GM04504 (cell line): ENCODE measurements around the gene CD9.

Experiments
- DNase-seq: peaks from one replicate; pipeline ENCODE4 v3.0.0-alpha.2; 2012; ENCODE audit warnings: low read depth

The CD9 gene

DNA sequence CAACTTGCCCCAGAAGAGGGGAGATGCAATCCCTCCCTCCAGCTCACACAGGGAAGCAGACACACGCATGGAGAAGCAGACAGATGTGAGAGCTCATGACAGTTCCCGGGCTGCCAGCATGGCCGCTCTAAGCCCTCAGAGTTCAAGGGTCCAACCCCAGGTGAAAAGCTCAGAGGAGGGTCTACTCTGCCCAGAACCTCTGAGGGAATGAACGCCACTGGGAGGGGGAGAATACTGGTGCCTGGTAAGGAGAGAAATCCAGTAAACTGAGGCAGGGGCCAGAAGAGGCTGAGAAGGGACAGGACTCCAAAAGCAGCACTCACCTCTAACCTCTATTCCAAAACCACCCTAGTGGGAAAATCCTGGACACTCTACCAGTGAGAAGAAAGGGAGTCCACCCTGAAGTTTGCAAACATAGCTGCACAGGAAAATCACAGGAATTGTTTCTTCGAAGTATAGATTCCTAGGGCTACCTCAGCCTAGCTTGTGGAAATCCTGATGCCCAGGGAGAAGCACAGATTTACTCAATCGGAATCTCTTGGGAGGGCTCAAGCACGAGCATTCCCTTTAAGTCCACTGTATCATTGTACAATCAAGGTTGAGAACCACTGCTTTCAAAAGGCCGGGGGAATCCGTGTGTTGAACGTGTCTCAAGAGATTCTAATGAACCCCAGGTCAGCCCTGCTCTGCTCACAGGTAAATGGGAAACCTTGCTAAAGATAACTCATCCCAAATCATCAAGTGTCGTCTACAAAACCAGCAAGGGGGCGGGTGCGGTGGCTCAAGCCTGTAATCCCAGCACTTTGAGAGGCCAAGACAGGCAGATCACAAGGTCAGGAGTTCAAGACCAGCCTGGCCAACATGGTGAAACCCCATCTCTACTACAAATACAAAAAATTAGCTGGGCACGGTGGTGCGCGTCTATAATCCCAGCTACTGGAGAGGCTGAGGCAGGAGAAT, 76.0 kb downstream of the CD9 start:
- DNase-seq, result no peak

DNA sequence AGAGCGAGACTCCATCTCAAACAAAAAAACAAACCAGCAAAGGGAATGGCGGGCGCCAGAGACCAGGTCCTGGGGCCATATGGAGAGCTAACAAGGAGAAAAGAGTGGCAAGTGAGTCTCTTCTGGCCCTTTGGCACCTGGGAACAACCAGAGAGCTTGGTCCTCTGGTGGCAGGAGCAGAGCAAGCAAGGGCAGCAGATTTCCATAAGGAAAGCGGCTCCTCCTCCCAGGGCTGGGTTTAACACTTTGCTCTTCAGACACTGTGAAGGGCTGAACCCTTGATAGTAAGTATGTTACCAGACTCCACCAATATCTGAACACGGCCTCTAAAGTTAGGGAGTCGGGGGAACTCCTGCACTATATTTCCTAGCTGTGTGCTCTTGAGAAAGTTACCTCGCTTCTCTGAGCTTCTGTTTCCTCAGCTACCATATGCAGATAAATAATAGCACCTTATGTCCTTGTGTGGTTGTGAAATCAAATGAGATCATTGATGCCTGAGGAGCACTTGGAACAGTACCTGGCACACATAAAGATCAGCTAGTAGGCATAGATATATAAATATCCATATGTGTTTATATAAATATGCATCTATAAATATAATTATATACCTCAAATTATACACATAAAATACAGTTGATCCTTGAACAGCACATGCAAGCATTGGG, 76.9 kb downstream of the CD9 start:
- no peak for DNase-seq

DNA sequence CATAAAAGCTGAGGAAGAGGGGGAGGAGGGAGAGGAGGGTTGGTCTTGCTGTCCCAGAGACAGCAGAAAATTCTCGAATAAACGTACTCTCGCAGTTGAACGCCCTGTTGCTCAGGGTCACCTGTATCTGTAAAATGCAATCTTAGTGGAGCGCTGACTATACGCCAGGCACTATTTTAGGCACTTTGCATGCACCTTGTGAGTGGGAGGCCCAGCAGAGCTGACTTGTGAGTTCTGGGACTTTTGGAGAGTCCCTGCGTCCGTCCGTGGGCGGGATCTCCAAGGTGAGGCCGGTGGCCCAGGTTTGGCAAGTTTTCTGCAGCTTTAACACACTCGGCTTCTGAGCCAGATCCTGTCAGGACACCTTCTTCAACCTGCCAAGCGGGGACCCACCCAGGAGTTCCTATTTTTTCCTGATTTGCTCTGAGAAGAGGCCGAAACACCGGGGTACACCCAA, 77.8 kb downstream of the CD9 start:
- no peak for DNase-seq

- peak; percentile 58 for DNase-seq
Observed at GRCh38 chr12:6278439-6279255, 78.4 kb downstream of the CD9 start.

DNA sequence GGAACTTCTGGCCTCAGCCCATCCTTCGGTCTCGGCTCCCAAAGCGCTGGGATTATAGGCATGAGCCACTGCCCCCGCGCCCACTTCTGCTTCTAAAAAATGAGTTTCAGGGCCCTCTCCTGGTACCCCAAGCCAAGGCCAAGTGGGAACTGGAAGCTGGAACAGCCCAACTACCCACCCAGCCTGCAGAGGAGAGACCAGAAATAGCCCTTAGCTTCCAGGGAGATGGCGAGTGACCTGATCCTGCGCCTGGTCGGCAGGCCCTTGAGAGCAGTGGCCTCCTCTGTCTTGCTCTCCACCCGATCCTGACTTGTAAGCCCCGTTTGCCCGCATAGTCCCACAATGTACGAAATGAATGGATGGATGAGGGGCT, 79.0 kb downstream of the CD9 start:
- DNase-seq, result no peak

DNA sequence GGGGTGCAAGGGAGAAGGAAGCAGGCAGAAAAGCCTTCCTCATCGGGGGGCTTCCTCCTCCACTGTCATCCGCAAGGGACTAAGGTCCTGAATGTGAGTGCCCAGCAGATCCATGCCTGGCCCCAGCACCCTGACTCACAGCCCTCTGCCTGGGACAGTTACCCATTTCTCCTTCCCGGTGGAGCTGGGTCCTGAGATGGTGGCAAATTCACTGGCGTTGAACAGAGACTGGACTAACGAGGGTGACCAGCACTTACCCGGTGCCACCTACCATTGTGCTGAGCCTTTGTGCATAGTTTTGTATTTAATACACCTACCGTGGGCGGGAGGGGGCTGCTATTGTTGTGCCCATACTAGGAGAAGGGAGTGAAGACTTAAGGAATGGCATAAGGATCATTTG, 79.4 kb downstream of the CD9 start:
- DNase-seq, result no peak

DNA sequence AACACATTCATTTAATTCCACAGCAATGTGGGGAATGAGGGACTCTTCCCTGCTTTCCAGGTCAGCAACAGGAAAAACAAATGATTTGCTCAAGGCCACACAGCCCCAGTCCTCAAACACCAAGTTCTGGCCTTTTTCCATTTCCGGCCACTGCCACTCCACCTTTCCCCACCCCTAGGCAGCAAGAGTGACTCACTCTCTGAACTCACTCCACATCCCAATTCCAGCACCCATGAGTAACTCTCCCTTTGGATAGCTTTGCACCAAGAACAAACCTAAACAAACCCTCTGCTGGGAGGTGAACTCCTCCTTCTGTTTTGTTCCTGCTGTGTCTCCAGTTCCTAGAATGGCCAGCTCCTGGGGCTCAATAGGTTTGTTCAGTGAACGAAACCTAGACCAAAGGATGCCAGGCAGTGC, 79.9 kb downstream of the CD9 start:
- DNase-seq, result peak; percentile 77

DNA sequence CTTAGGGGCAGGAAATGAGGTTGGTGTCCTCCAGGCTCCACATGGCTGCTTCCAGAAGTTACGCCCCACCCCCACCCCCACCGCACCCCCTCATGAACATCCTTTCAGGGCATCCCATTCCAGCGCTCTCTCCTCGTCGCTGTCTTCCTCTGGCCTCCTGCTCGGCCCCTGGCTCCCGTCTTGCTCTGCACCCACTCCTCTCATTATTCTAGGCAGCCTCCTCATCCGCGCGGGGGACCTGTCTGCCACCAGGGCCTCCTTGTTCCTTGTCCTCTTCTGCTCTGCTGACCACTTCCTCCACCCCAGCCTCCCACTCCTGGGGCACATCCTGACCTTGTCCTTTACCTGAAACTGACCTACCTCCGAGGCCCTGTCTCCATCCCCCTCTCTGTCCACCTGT, 80.5 kb downstream of the CD9 start:
- no peak for DNase-seq

GRCh38 chr12:6281081-6281809, 81.0 kb downstream of the CD9 start:
- DNase-seq, result no peak

DNA sequence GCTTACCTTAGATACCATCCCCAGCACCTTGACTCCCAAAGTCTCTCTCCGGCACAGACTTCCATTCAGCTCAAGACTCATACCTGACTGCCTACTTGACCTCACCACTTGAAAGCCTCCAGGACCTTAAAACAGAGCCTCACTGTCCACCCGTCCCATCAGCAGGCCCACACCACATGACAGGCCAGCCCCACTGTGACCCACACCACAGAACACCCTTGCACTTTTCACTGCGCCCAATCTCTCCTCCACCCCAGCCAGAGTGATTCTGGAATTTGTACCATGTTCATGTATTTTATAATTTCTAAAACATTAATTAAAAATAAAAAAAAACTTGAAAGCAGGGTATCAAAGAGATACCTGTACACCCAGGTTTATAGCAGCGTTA, 82.2 kb downstream of the CD9 start:
- DNase-seq, result no peak

- DNase-seq, result no peak
Observed at GRCh38 chr12:6284273-6284672, 84.1 kb downstream of the CD9 start.

- peak; percentile 40 for DNase-seq
Observed at GRCh38 chr12:6285063-6285477, 84.9 kb downstream of the CD9 start.

DNA sequence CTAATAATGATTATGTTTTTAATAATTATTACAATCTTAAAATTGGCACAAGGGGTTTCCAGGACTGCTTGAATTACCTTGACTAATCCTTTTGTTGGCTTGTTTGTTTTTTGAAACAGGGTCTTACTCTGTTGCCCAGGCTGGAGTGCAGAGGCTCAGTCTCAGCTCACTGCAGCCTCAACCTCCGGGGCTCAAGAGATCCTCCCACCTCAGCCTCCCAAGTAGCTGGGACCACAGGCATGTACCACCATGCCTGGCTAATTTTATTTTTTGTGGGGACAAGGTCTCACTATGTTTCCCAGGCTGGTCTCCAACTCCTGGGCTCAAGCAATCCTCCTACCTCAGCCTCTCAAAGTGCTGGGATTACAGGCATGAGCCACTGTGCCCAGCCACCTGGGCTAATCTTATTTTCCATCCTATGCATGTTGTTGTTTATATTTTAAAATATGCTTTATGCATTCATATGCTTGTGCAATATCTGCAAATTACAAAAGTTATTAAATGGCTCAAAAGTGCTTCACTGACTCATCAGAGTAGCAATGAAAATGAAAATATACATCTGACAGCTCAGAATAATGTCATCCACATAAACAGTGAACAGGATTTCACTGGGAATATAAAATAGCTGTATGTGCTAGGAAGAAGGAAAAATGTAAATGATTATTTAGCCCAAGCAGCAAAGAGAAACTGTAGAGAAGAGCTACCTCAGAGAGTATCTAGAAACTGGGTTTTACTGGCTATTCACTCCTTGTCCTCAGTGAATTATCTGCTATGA, 85.5 kb downstream of the CD9 start:
- DNase-seq, result no peak
